T-helper 1 cell treated with Interleukin-12 subunit alpha and Interleukin-12 subunit beta and Interleukin-4 antibody, amounts not matched to agents 30 μg/mL and 1 μg/mL, for 36 hours (primary cell): ENCODE data around the gene MICAL2.

Experiments used
- H3K27ac Mint-ChIP-seq: one replicate; pipeline ENCODE4 v1.8.0; 2021; ENCODE audit warnings: mild to moderate bottlenecking, mixed read lengths
- H3K27me3 Mint-ChIP-seq: one replicate; pipeline ENCODE4 v1.8.0; 2021; ENCODE audit warnings: low read depth, mixed read lengths
- H3K36me3 Mint-ChIP-seq: one replicate; pipeline ENCODE4 v1.8.0; 2021; ENCODE audit warnings: low read depth, mixed read lengths
- H3K4me1 Mint-ChIP-seq: one replicate; pipeline ENCODE4 v1.8.0; 2021; ENCODE audit warnings: low read depth, mixed read lengths
- H3K4me3 Mint-ChIP-seq: one replicate; pipeline ENCODE4 v1.8.0; 2021; ENCODE audit warnings: mild to moderate bottlenecking, moderate library complexity, mixed read lengths
- H3K9me3 Mint-ChIP-seq: one replicate; pipeline ENCODE4 v1.8.0; 2021; ENCODE audit warnings: mixed read lengths

The MICAL2 gene

DNA sequence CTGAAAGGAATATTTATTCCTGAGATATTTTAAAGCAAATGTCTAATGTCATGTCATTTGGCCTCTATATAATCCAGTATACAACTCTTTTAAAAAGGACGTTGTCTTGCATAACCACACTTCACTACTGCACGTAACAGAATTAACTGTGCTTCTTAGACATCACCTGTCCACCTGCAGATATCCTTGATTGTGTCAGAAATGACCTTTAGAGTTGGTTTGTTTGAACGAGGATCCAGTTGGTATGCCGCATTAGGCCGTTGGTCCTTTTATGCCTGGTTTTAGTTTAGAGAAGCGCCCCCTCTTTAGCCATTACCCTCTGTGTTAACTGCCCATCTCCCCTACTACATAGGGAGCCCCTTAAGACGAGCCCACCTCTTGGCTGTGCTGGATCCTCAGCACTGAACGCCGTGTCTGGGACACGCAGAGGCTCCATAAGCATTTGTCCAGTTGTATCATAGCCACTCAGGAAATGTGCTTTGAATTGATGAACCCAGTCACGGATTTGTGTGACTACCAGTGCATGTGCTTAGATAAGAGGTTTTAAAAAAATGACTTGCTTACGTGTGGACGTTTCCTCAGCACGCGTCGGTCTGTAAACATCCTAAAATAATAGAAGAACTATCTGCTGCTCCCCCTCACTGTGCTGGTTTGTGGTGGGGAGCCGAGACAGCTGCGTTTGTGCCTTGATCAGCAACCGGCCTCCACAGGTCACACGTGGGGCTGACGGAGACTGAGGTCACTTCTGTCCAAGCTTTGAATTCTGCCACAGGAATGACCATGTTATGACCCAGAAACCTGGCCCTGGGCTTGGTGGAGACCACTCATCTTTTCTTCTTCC lies 4.0 kb downstream of the MICAL2 start:
- Mint-ChIP-seq H3K36me3 (peaks cover 17% of the 10 kb centered on the region), H3K27me3 (no peaks in the 10 kb centered on the region), H3K9me3 (no peaks in the 10 kb centered on the region), H3K4me3 (no peak overlapping the region), H3K27ac (no peak overlapping the region), H3K4me1 (peaks cover 72% of the 10 kb centered on the region)

DNA sequence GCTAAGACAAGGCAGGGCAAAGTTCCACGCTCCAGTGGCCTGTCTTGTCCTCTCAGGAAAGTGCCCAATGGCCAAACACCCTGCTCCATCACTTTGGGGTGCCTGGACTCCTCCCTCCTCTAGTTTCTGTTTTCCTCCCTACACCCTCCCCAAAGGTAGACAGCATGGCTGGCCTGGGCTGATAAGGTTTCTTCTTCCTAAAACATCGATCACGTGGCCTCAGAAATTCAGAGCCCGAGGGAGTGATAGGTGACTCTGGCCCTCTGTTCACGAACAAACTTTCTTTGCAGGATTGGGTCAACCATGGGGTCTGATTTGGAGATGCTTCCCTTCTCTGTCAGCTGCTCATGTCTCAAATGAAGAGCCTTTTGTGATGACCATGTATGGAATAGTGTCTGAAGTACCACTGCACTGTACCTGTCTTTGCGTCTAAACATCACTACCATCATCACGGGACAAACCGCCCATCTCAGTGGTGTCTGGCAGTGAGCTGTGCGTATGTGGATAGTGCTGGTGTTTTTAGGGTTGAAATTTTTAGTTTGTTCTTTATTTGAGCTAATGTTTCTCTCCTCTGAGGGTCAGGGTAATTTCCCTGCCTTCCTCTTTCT lies 6.1 kb downstream of the MICAL2 start:
- Mint-ChIP-seq H3K27ac (peak overlapping the region; percentile 8), H3K36me3 (peaks cover 15% of the 10 kb centered on the region), H3K4me1 (peaks cover 79% of the 10 kb centered on the region), H3K9me3 (no peaks in the 10 kb centered on the region), H3K4me3 (no peak overlapping the region), H3K27me3 (no peaks in the 10 kb centered on the region)

DNA sequence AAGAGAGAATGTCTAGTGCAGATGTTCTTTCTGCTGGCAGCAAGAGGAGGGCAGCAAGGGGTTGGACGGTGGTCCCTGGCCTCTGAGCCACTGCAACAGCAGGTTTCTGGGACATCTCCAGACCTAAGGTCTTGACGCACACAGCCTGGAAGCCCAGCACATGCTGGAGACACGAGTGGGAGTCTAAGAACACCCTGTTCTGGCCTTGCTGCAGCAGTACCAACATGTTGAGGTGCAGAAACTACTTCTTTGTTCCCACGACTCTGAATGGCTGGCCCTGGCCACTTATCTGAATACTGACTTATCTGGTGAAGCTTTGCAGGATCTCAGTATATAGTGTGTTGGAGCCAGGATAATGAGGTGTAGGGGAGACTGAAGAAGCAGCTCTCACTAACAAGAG lies 6.8 kb downstream of the MICAL2 start:
- H3K4me3 Mint-ChIP-seq, result no peak overlapping the region
- no peaks in the 10 kb centered on the region for H3K9me3 Mint-ChIP-seq
- peaks cover 77% of the 10 kb centered on the region for H3K4me1 Mint-ChIP-seq
- no peaks in the 10 kb centered on the region for H3K27me3 Mint-ChIP-seq
- peak overlapping the region; percentile 89 for H3K27ac Mint-ChIP-seq
- H3K36me3 Mint-ChIP-seq, result peaks cover 15% of the 10 kb centered on the region

DNA sequence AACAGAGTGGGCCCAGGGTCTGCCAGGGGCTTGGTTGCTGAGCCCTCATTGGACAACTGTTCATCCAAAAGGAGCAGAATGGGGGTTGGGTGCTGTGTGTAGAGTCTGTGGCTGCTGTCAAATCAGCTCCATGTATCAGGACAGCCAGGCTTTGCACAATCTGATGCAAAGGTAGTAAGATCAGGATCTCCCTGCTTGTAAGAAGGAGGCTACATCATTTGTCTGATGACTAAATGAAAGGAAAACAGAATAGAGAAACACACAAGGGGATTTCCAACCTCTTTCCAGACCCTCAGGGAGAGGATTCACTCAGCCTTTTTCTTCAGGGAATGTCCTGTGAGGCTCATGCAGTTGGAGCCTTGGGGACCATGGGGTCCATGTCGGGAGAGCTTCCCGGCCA lies 7.2 kb downstream of the MICAL2 start:
- Mint-ChIP-seq H3K4me1 (peaks cover 74% of the 10 kb centered on the region), H3K9me3 (no peaks in the 10 kb centered on the region), H3K4me3 (peak overlapping the region; percentile 9), H3K27ac (peak overlapping the region; percentile 89), H3K27me3 (no peaks in the 10 kb centered on the region), H3K36me3 (peaks cover 15% of the 10 kb centered on the region)

GRCh38 chr11:12118949-12119348 lies 8.6 kb downstream of the MICAL2 start:
- no peak overlapping the region for H3K4me3 Mint-ChIP-seq
- H3K27me3 Mint-ChIP-seq, result no peaks in the 10 kb centered on the region
- peak overlapping the region; percentile 71 for H3K27ac Mint-ChIP-seq
- H3K9me3 Mint-ChIP-seq, result no peaks in the 10 kb centered on the region
- H3K4me1 Mint-ChIP-seq, result peaks cover 68% of the 10 kb centered on the region
- H3K36me3 Mint-ChIP-seq, result peaks cover 15% of the 10 kb centered on the region

DNA sequence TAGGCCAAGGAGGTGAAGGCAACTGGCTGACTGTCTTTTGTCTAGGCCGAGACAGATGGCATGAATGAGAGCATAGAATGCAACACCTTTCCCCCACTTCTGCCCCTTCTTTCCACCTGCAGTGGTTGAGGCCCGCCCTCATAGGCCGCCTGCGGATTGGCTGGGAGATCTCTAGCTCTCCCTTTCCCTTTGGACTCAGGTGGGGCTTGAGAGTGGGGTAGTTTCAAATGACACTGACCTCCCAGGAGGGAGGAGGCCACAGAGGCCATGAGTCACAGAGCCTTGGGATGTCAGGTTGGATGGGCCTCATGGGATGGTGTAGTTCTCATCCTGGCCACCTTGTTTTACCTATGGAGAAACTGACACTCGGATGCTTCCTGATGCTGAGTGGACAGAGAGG lies 9.1 kb downstream of the MICAL2 start:
- peak overlapping the region; percentile 71 for H3K27ac Mint-ChIP-seq
- H3K9me3 Mint-ChIP-seq, result no peaks in the 10 kb centered on the region
- peaks cover 12% of the 10 kb centered on the region for H3K36me3 Mint-ChIP-seq
- H3K4me3 Mint-ChIP-seq, result no peak overlapping the region
- H3K27me3 Mint-ChIP-seq, result no peaks in the 10 kb centered on the region
- peaks cover 70% of the 10 kb centered on the region for H3K4me1 Mint-ChIP-seq

DNA sequence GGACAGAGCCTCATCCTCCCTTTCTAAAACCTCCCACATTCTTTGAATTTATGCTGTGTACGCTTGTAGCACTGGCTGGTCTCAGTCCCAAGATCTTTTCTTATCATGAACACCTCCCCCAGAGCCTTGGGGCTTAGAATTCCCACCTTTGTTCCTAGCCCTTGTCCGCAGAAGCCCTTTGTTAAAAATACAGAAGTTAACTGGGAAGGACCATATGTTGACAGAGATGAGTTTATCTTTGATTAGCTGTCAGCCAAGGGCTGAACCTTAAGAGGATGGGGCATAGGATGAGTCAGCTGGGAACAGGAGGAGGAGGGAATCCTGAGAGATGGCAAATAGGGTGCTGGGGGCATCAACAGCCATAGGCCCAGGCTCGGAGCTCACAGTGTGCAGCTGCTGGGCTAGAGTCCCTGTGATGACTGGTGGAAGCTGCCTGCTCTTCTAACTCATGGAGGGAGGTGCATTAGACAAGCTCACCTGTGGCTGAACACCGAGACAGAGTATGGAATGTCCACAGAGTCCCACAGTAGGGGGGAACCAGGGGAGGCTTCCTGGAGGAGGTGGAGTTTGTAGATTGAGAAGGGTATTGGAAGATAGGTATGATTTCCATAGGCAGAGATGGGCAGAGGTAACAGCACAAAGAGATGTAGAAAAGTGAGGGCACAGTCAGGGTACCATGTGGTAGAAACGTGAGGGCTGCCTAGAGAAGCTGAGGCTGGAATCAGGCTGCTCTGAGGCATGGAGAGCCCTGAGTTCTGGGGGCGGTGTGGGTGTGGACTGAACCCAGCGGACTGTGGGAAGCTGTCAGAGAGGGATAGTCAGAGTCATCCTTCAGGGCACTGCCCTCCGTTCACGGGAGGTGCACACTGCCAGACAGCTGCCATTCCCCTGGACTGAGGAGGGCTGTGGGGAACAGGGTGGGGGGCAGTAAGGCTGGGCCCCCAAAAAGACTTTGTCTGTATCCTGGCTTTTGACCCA lies 9.9 kb downstream of the MICAL2 start:
- Mint-ChIP-seq H3K27me3 (no peaks in the 10 kb centered on the region), H3K4me1 (peaks cover 71% of the 10 kb centered on the region), H3K27ac (peak overlapping the region; percentile 64)

GRCh38 chr11:12121011-12121410 lies 10.6 kb downstream of the MICAL2 start:
- no peaks in the 10 kb centered on the region for H3K9me3 Mint-ChIP-seq
- H3K36me3 Mint-ChIP-seq, result peaks cover 10% of the 10 kb centered on the region
- peaks cover 75% of the 10 kb centered on the region for H3K4me1 Mint-ChIP-seq
- no peak overlapping the region for H3K4me3 Mint-ChIP-seq
- H3K27me3 Mint-ChIP-seq, result no peaks in the 10 kb centered on the region
- H3K27ac Mint-ChIP-seq, result peak overlapping the region; percentile 23

More for the DNA sequence above, 9.9 kb downstream of the MICAL2 start:
- Mint-ChIP-seq H3K4me3 (no peak overlapping the region), H3K36me3 (peaks cover 10% of the 10 kb centered on the region), H3K9me3 (no peaks in the 10 kb centered on the region)

DNA sequence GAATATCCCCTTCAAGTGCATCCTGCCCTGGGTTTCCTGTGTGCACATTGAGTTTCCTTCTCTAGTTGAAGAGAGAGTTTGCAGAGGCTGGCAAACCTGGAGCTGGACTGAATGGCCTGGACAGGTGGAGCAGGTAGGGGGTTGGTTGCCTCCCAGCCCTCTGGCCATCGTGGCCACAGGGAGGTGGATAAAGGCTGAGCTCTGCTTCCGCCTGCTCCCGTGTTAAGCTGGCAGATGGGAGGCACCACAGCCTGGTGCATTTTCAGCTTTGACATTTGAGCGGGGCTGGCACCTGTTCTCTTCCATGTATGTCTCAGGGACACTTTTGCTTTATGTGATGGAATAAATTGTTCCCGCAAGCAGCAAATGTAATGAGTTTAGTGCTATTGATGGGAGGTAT lies 11.1 kb downstream of the MICAL2 start:
- Mint-ChIP-seq H3K27me3 (no peaks in the 10 kb centered on the region), H3K4me1 (peaks cover 76% of the 10 kb centered on the region), H3K36me3 (peaks cover 9% of the 10 kb centered on the region), H3K9me3 (no peaks in the 10 kb centered on the region), H3K27ac (no peak overlapping the region), H3K4me3 (no peak overlapping the region)

DNA sequence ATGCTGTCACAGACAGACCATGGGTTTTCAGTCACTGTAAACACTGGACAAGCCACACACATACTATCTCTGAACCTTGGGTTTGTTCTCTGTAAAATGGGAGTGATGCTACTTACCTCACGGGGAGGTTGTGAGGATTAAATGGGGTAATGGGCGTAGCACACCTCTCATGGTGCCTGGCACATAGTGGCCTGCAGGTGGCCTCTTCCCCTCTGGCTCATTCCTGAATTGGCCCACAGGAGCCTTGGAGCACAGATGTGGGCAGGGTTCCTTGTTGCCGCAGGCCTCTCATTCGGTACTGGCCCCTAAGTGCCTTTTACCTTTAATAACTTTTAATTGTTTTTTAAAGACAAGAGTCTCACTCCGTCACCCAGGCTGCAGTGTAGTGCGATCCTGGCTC lies 11.7 kb downstream of the MICAL2 start:
- Mint-ChIP-seq H3K4me3 (no peak overlapping the region), H3K36me3 (peaks cover 11% of the 10 kb centered on the region), H3K27me3 (no peaks in the 10 kb centered on the region), H3K4me1 (peaks cover 76% of the 10 kb centered on the region), H3K9me3 (no peaks in the 10 kb centered on the region), H3K27ac (no peak overlapping the region)

DNA sequence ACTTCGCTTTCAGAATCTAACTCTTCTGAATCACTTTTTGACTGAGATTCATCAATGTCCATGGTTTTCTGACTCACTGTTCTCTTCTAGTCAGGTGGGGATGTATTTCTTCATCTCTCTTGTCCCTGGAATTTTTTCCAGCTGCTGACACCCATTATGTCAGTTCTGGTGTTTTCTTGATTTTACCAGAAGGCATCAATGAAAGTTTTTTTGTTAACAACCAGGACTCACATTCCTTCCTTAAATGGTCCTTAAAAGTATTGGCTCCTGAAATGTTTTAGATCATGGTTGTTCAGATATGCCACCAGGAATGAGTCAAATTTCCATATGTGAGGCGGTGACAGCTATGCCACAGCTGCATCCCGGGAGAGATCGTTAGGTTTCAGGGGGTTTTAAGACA lies 12.9 kb downstream of the MICAL2 start:
- peaks cover 18% of the 10 kb centered on the region for H3K36me3 Mint-ChIP-seq
- H3K4me1 Mint-ChIP-seq, result peaks cover 76% of the 10 kb centered on the region
- H3K4me3 Mint-ChIP-seq, result no peak overlapping the region
- H3K27me3 Mint-ChIP-seq, result no peaks in the 10 kb centered on the region
- H3K27ac Mint-ChIP-seq, result no peak overlapping the region
- H3K9me3 Mint-ChIP-seq, result no peaks in the 10 kb centered on the region

DNA sequence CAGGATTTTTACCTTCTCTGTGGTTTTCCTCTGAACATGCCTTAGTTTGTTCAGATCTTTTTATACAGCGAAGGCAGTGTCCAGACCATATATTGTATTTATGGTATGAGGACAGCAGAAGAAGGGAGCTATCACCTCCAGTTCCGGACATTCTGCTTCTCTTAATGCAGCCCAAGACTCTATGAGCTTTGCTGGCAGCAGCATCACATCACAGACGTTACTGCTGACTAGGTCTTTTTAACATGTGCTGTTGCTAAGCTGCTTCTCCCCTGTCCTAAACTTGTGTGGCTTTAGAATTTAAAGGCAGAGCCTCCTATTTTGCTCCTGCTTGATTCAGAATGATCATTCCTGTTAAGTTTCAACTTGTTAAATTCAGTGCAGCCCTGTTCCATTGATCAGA lies 13.4 kb downstream of the MICAL2 start:
- Mint-ChIP-seq H3K36me3 (peaks cover 19% of the 10 kb centered on the region), H3K4me1 (peaks cover 73% of the 10 kb centered on the region), H3K27me3 (no peaks in the 10 kb centered on the region), H3K9me3 (no peaks in the 10 kb centered on the region), H3K4me3 (no peak overlapping the region), H3K27ac (no peak overlapping the region)

DNA sequence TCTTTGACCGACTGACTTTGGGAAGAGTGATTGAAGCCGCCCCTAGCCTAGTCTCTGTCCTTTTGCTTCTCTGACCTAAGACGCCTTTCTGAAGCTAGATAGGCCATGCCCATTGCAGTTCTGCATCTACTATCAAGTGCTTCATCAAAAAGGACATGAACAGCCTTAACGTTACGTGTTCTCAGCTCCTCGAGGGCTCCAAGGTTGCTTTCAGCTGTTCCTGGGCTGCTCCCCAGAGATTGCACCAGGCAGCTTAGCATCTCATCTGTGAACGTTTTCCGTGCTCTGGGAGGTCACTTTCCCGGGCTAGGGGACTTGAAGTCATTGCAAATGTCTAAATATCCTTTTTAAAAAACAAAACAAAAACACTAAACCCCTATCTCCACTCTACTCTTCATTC lies 13.9 kb downstream of the MICAL2 start:
- Mint-ChIP-seq H3K27me3 (no peaks in the 10 kb centered on the region), H3K9me3 (no peaks in the 10 kb centered on the region), H3K27ac (peak overlapping the region; percentile 41), H3K4me1 (peaks cover 71% of the 10 kb centered on the region), H3K4me3 (peak overlapping the region; percentile 54), H3K36me3 (peaks cover 16% of the 10 kb centered on the region)

DNA sequence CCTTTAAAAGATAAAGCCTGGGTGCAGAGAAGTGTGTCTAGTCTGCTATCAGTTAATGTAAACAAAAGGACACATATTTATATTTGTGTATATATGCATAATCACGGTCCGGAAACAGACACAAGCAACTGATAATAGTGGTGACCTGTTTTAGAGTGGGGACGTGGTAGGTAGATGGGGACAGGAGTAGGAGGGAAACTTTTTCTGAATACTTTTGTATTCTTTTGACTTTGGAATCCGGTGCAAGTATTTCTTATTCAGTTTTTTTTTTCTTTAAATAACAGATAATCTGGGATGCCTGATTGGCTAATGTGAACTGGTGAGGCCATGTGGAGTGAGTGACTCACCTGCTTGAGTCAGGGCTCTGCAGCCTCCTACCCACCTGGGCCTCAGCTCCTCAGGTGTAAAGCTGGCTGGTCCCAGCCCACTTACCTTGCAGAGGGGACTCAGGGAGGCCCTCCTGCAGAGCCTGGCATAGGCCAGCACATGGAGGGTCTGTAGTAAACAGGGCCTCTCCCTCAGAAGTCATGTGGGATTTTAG lies 15.3 kb downstream of the MICAL2 start:
- Mint-ChIP-seq H3K27me3 (no peaks in the 10 kb centered on the region), H3K4me3 (no peak overlapping the region), H3K9me3 (no peaks in the 10 kb centered on the region), H3K4me1 (peaks cover 70% of the 10 kb centered on the region), H3K27ac (no peak overlapping the region), H3K36me3 (peaks cover 16% of the 10 kb centered on the region)
